Activated T-cell treated with anti-CD3 and anti-CD28 coated beads, Interleukin-2, amount 50 U/mL, for 1 hour (primary cell): ENCODE data around the gene BRD4.
"Not testable (repeated sequence)": the region's sequence is repeated elsewhere in the genome, so short reads cannot be mapped to it uniquely, and the experiment has no call there.

ENCODE experiments used
- DNase-seq: peaks from one replicate; pipeline ENCODE4 v3.0.0-alpha.2; 2020

Gene BRD4

DNA sequence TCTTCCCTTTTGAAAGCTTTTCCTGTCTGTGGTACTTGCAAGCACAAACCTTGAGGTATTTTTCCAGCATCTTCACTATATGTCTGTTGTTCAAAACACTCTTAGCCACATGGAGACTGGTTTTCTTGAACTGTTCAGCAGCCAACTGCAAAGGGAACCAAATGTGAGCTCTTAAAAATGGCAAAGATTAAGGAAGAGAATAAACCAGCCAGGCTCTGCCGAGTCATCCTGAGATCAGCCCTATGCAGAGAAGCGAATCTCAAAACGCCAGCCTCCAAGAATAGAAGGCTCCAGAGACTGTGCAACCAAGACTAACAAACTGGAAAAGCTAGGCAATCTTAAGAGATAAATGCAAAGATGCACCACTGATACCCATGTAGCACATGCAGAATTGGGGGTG, 26.6 kb upstream of the BRD4 start:
- DNase-seq: no peak

DNA sequence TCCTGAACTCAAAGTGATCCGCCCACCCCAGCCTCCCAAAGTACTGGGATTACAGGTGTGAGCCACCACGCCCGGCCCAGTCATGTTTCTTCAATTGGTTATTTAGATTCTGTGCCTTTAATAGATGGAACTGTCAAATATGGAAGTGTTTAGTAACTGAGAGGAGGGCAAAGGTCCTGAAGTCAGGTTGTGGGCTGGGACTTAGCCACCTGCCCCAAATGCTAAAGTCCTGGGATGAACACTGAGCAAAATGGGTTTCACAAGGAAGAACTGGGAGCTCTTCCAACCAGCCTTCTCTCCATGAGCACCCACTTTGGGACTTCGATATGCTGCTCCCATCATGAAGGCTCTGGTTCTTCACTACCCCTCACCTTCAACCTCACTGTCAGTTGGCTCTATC, 25.6 kb upstream of the BRD4 start:
- DNase-seq: no peak

DNA sequence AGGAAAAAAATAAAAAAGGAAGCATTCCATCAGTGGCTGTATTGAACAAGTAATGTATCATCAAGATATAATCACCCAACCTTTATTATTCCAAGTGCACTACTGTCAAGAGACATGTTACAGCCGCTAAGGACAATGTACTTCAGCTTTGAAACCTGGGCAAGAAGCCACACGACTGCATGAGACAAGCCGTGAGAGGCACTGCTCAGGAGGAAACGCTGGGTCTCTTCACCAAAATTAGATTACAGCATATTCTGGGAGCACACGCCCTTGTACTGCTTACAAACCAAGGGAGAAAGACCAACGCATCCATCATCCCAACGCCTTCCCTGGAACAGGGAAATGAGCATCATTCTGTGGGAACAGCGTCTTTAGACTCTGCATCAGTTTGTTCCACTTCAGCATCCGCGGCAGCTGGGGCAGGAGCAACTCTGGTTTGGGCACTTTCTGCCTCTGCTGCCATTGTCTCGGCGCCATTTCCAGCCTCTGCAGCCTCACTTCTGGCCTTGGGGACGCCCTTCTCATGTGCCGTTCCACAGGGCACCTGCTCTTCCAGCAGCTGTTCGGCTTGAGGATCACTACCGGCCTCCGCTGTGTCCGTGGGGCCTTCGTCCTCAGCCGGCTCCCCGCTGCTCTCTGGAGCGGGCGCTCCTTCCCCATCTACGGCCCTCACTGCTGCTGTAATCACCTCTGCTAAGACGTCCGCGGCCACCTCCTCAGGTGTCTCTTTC, 22.4 kb upstream of the BRD4 start:
- no peak for DNase-seq

DNA sequence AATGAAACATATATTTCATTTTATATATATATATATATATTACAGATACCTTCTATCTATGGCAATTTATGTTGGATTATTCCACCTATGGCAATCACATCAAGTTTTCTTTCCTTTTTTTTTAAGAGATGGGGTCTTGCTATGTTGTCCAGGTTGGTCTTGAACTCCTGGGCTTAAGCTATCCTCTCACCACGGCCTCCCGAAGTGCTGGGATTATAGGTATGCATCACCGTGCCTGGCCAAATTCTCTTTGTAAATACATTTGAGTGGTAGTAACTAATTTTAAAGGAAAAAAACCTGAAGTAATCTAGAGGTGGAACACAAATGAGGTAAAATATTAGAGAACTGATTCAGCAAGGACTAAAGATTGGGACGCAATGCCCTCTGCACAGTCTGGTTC, 21.6 kb upstream of the BRD4 start:
- no peak for DNase-seq

DNA sequence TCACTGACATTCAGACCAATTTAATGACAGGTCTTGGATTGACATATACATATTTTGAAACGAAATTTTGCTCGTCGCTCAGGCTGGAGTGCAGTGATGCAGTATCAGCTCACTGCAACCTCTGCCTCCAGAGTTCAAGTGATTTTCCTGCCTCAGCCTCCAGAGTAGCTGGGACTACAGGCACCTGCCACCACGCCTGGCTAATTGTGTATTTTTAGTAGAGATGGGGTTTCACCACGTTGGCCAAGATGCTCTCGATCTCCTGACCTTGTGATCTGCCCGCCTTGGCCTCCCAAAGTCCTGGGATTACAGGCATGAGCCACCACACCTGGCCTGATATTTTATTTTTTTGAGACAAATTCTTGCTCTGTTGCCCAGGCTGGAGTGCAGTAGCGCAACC, 20.2 kb upstream of the BRD4 start:
- DNase-seq: not testable (repeated sequence)

DNA sequence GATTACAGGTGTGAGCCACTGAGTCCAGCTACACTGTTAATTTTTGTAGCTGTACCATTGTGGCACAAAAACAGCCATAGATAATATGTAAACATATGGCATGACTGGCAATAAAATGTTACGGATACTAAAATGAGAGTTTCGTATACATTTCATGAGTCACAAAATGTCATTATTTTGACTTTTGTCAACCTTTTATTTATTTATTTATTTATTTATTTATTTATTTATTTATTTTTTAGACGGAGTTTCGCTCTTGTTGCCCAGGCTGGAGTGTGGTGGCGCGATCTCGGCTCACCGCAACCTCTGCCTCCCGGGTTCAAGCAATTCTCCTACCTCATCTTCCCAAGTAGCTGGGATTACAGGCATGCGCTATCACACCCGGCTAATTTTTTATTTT, 9.0 kb upstream of the BRD4 start:
- DNase-seq: not testable (repeated sequence)

DNA sequence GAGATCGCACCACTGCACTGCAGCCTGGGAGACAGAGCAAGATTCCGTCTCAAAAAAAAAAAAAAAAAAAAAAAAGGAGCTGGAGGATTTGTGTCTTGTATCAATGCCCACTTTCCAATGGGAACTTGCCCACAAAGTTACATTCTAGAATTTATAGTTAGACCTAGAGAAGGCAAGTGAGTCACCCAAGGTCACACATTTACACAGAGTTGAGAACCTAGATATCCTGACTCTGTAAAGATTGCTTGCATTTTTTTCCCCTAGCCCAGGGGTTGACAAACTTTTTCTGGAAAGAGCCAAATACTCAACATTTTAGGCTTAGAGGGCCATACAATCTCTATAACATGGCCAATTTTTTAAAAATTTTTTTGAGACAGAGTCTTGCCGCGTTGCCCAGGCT, 7.7 kb upstream of the BRD4 start:
- DNase-seq: no peak

DNA sequence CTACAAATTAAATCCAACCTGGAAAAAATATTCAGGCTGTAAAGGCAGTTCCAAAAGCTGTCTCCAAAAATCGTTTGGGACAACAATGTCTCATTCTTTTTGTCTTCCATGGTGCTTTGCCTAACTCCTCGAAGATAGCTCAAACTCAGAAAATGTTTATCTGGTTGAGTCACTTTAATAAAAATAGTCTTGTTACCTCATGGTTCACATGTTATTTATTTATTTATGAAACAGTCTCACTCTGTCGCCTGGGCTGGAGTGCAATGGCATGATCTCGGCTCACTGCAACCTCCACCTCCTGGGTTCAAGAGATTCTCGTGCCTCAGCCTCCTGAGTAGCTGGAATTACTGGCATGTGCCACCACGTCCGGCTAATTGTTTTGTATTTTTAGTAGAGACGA, 4.9 kb upstream of the BRD4 start:
- no peak for DNase-seq

DNA sequence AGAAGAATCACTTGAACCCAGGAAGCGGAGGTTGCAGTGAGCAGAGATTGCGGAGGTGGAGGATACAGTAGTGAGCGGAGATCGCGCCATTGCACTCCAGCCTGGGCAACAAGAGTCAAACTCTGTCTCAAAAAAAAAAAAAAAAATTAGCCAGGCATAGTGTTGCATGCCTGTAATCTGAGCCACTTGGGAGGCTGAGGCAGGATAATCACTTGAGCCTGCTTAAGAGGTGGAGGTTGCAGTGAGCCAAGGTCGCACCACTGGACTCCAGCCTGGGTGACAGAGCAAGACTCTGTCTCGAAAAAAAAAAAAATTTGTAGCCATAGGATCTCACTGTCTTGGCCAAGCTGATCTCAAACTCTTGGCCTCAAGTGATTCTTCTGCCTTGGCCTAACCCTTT, 3.7 kb upstream of the BRD4 start:
- DNase-seq: not testable (repeated sequence)

DNA sequence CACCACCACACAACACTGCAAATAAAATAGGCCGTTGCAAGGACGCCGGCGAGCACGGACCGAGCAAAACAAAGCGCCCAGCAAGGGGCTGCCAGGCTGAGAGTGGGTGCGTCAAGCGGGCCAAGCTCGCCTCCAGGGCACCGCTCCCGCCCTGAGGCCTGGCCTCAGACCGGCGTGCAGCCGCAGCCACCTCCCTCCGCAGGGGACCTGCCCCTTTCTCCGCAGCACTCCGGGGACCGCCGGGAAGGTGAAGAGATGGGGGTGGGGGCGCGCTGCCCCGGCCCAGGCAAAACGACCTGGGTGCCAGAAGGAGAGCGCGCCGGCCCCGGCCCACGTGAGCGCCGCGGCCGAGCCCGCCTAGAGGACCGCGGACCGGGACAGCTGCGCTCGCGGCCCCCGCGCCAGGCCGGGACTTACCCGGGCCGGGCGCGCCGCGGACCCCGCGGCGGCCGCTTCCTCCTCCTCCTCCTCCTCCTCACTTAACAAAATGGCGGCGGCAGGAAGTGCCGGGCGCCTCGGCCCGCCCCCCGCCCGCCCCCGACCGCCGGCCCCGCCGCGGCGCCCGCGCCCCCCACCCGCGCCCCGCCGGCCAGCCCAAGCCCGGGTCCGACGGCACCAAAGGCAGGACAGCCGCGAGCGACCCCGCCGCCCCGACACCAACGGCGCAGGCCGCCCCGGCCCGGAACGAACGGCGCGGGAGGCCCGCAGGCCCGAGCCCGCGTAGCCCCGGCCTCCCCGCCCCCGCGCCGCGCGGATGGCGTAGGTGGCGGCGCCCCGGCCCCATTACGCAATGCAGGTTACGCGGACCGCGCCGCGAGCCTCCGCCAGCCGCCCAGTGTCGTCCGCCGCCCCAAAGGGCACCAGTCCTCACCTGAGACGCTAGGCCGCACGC, 674 bp downstream of the BRD4 start:
- peak; percentile 77 for DNase-seq

DNA sequence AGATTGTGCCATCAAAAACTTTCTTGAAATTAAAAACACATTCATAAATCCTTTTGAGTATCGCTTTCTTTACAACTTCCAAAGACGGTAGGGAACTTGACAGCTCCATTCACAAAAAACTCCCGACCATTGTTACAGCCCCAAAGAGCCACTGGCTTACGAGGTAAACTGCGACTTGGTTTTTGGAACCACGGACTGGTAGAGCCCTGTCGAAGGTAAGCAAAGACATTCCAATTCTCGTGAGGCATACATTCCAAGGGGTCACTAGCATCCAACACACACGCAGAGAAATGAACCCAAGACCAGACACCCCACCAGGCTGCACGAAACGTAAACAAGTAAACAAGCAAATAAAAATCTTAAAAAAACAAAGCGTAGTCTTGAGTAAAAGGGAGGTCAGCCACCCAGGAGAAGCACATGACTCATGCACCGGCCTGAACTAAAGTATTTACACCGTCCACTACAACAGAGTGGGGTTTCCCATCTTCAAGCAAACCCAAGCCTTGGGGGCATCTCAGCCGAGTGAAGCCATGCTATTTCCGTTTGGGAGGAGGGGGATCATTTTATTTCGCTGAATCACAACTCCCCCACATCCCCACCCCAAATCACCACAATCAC, 1.4 kb downstream of the BRD4 start:
- no peak for DNase-seq

DNA sequence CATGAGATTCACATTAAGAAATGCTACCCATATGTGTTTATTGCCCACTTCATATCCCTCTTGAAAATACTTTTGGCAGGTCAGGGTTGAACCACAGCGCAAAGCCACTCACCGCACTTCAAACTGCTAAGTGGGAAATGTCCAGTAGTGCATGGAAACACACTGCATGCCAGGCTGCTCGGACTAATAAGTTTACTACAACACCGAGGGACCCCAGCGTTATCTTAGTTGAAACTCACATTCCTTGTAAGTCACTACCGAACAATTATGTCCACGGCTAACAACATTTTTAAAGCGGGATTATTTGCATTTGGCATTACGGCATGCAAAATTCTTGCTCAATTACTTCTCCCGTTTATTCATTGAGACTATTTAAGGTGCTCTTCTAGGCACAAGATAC, 4.0 kb downstream of the BRD4 start:
- DNase-seq: no peak

DNA sequence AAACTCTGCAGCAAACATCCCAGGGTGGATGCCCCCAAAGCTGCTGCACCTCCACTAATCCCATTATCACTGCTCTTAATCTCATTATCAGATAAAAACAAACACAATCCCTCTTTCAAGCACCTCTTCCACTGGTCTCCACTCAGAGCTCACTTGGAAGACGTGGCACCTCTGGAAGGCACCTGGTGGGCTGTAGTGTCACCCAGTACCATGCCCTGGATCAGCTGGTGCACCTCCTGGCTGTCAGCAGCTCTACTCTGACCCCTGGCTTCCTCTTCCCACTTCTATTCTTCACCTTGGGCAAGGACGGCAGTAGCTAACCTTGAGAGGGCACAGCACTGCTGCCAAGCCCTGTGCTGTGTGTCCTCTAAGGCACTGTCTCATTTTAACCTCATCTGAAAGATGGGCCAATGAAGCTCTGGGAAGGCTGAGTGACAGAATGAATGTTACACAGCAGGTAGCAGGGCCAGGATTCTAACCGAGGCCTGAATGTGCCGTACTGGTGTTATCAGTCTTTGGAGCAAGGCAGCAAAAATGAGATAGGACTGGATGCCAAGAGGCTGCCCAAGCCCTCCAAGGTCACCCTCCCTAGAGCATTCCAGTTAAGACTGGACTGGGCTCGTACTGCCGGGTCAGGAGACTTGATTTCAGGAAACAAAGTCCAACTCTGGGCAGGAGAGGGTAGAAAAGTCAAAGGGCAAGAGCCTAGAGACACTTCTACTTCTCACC, 7.4 kb downstream of the BRD4 start:
- DNase-seq: no peak

DNA sequence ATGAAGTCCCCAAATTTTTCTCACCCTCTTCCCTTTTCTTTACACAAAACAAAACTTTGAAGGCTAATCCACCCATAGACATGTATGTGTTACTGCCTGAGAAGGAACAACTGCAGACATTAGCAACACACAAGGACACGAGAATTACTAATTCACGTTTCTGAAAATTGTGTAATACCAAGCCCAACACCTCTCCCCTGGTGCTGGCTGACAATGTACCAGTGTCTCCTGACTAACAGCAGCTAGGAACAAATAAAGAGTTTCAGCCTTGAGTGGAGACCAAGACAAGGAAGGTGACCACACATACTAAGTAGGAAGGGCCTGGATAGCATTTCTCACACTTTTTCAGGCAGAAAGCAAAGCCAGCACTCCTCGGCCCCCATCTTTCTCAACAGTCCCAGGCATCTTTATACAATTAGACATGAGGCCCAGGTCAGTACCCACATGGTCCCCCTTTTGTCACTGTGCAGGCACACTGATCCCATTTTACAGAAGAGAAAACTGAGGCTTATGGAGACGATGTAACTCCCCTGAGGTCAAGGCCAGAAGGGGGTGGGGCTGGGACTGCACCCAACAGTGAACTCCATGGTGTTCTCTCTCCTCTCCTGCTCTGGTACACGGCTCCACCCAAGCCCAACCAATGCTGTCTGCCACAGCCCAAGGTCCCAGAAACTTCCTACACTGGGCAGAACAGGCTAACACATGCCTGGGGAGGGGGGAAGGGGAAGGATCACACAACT, 8.7 kb downstream of the BRD4 start:
- DNase-seq: no peak

DNA sequence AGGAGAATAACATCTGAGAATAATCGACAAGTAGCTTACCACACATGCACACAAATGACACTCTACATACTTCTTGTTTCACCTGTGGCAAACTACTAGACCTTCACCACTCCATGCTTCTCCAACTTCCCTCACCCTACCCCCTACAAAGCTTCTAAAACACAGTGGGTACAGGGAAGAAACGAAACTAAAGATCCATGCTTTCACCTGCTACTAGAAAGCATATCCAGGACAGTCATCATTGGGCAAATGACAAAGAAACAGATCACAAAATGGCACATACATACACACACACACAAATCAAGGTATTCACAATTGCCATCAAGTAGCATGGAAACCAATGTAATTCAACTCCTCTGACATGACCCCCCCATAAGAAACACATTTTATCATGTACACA, 10.6 kb downstream of the BRD4 start:
- no peak for DNase-seq

DNA sequence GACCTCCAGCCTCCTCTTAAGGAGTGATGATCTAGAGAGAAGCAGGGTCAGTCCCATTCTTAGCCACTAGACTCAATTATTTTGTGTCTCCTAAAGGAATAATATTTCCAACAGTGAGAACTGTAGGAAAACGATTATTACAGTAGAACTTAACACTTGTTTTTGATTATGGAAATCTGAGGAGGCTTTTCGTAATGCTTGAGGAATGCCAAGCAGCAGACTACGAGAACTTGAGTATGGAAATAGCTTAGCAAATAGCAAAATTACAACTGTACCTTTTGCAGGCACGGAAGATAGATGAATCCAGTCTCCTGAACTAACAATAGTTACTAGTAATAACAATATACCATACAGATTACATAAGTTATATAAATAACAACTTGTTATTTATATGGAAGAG, 12.2 kb downstream of the BRD4 start:
- DNase-seq: no peak

DNA sequence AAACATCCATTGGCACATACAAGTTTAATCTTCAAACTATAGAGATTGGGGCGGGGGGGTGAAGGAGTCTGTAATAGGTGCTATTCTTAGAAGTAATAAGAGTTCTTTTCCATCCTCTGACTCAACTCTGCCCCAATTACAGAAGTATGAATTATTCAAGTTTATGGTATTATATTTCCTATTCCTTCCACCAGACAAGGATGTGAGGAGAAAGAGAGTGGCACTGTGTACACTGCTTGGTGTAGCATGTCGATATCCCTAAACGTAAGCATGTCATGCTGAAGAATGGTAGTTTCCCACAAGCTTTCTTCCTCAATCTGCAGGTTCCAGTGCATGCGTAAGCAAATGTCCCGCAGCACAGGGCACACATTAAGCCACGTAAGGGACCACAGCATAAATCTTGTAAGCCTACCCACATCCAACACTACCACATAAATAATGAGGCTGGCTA, 14.1 kb downstream of the BRD4 start:
- no peak for DNase-seq

DNA sequence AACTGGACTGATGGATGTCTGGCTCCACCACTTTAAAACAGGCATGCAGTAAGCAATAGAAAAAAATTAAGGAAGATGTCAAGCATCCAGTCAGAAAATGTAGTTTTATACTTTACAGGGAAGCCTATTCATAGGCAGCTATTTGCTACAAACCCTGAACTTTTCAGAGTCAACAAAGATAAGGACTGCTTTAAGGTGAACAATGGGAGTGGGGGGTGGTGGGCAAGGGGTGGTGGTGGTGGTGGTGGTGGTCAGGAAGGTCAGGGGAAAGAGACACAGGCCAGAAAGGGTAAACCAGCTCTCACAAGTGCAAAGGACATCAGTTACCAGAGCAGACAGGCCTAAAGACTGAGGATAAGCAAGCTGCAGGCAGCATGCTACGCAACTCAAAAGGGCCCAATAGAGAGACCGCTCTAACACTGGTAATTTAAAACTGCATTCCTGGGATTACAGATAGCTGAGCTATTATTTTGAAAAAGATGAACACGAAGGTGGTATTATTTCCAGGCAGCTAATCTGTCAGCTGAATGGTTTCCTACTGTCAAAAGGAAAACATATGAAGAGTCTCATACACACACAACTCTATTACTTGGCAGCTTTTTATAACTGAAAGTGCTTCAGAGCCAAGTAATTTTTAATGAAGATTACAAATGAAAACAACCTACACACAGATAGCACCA, 14.8 kb downstream of the BRD4 start:
- no peak for DNase-seq

DNA sequence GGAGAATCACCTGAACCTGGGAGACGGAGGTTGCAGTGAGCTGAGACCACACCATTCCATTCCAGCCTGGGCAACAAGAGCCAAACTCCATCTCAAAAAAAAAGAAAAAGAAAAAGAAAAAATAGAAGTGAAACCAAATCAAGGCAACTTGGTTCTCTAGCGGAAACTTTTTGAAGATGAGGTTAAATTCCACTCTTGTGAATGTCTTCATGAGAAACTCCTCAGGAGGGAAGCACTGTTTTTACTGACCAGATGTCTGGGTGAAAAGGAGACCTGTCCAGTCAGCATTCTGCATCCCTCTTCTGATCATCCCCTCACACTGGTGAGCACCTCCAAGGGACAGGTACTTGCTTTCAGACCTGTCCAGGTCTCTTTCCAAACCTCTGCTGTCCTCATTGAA, 15.8 kb downstream of the BRD4 start:
- DNase-seq: no peak

DNA sequence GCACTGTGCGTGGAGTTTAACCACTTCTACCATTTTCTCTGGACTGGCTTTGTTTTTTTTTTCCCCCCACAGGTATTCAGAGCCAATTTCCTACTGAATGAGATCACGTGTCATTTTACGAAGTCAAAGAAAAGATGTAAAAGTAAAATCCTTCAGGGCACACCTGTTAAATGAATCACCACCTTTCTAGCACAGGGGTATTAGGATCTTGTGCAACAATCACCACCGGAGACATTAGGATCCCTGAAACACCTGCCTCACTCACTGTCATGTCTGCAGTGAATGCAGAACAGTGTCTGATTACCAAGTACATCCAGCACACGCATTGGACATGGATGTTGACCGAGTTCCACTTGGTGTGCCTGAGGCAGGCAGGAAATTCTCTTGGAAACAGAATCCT, 17.2 kb downstream of the BRD4 start:
- DNase-seq: no peak

DNA sequence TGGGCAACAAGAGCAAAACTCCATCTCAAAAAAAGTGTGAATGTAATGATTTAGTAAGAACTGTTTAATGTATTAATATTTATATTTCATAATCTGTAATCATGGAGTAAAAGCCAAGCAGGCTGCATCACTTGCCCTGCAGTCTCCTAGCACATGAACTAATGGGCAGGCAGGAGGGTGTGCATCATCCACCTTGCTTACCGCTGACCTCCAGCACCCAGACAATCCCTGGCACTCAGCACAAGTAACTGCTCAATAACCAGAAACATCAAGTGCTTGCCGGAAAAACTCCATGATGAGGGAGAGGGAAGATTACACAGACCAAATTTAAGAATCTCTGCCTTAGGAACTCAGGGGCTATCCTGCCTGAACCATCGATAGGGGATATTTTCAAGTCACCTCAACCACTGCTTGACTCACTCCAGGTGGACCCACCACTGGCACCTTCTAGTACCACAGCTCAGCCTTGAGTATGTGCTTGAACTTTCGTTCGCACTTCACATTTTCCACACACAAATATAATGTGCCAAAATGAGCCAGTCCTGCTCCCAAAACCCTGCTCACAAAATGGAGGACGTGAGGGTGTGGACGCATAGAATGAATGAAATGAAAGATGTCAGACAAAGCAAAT, 18.6 kb downstream of the BRD4 start:
- no peak for DNase-seq
